ENCODE data around the gene NCCRP1. TPM values are rescaled to one million over a fixed set of nuclear protein-coding genes. Genes with fewer than 3 reads are reported as not detected.

Gene NCCRP1
- polyA plus RNA-seq, 1 donor from 2014 or later: not detected

GRCh38 chr19:39224910-39225309, 28.1 kb downstream of the NCCRP1 start:
- Histone ChIP-seq H4K20me1 (ENCODE audit: insufficient read depth) (no peaks in the 10 kb centered on the region), H3F3A (ENCODE audit: insufficient read depth, low read length, poor library complexity, severe bottlenecking) (no peaks in the 10 kb centered on the region), H3K4me2 (ENCODE audit: low read length) (no peak overlapping the region), H3K36me3 (ENCODE audit: insufficient read depth, low read length) (no peaks in the 10 kb centered on the region), H3K9me3 (ENCODE audit: low read length) (no peaks in the 10 kb centered on the region), H3K9me2 (ENCODE audit: insufficient read depth, low read length) (no peaks in the 10 kb centered on the region), H2AFZ (ENCODE audit: low read depth, low read length) (no peak overlapping the region), H3K9ac (ENCODE audit: low read length) (no peak overlapping the region), H3K79me2 (replicated peaks; ENCODE audit: insufficient read depth, low read length) (no peaks in the 10 kb centered on the region), H3K27ac (ENCODE audit: low read length) (no peak overlapping the region), H3K27me3 (ENCODE audit: insufficient read depth, low read depth, low read length) (no peaks in the 10 kb centered on the region), H3K4me3 (ENCODE audit: low read length) (no peak overlapping the region)
- TF ChIP-seq MXI1 (conservative IDR thresholded peaks at IDR 0.05; ENCODE audit: poor library complexity, severe bottlenecking) (no peak), TAF1 (IDR thresholded peaks at IDR 0.05; ENCODE audit: low read depth) (no peak), SMC3 (conservative IDR thresholded peaks at IDR 0.05; ENCODE audit: poor library complexity) (no peak), RAD21 (conservative IDR thresholded peaks at IDR 0.05) (no peak), REST (IDR thresholded peaks at IDR 0.05; ENCODE audit: borderline replicate concordance) (no peak), EZH2 (IDR thresholded peaks at IDR 0.05; ENCODE audit: borderline replicate concordance, insufficient read depth, low read length, poor library complexity, severe bottlenecking) (no peak)

- H3K4me3 ChIP-seq (ENCODE audit: low read length): no peak overlapping the region
Observed at GRCh38 chr19:39230096-39230764, 33.5 kb downstream of the NCCRP1 start.

More at GRCh38 chr19:39230096-39230764, 33.5 kb downstream of the NCCRP1 start:
- no peaks in the 10 kb centered on the region for H3K9me3 ChIP-seq (ENCODE audit: low read length)
- no peak overlapping the region for H3K9ac ChIP-seq (ENCODE audit: low read length)
- no peaks in the 10 kb centered on the region for H3K36me3 ChIP-seq (ENCODE audit: insufficient read depth, low read length)
- H3K4me2 ChIP-seq (ENCODE audit: low read length): no peak overlapping the region
- H3F3A ChIP-seq (ENCODE audit: insufficient read depth, low read length, poor library complexity, severe bottlenecking): no peaks in the 10 kb centered on the region
- TF ChIP-seq EP300 (conservative IDR thresholded peaks at IDR 0.05; ENCODE audit: poor library complexity, severe bottlenecking) (no peak), RAD21 (conservative IDR thresholded peaks at IDR 0.05) (no peak), POLR2AphosphoS5 (IDR thresholded peaks at IDR 0.05) (no peak), REST (IDR thresholded peaks at IDR 0.05; ENCODE audit: borderline replicate concordance) (no peak), MXI1 (conservative IDR thresholded peaks at IDR 0.05; ENCODE audit: poor library complexity, severe bottlenecking) (no peak), TAF1 (IDR thresholded peaks at IDR 0.05; ENCODE audit: low read depth) (no peak), CTCF (IDR thresholded peaks at IDR 0.05; ENCODE audit: poor library complexity, severe bottlenecking) (no peak), EZH2 (IDR thresholded peaks at IDR 0.05; ENCODE audit: borderline replicate concordance, insufficient read depth, low read length, poor library complexity, severe bottlenecking) (no peak), SMC3 (conservative IDR thresholded peaks at IDR 0.05; ENCODE audit: poor library complexity) (no peak)
- no peaks in the 10 kb centered on the region for H3K79me2 ChIP-seq (replicated peaks; ENCODE audit: insufficient read depth, low read length)
- no peak overlapping the region for H3K27ac ChIP-seq (ENCODE audit: low read length)
- H4K20me1 ChIP-seq (ENCODE audit: insufficient read depth): no peaks in the 10 kb centered on the region
- H2AFZ ChIP-seq (ENCODE audit: low read depth, low read length): no peak overlapping the region
- no peaks in the 10 kb centered on the region for H3K9me2 ChIP-seq (ENCODE audit: insufficient read depth, low read length)
- no peaks in the 10 kb centered on the region for H3K27me3 ChIP-seq (ENCODE audit: insufficient read depth, low read depth, low read length)
